ENCODE results near the gene RBBP8NL. TPM values are rescaled to one million over a fixed set of nuclear protein-coding genes. Genes with fewer than 3 reads are reported as not detected.

RBBP8NL gene
- polyA plus RNA-seq, 3 donors: not detected

DNA sequence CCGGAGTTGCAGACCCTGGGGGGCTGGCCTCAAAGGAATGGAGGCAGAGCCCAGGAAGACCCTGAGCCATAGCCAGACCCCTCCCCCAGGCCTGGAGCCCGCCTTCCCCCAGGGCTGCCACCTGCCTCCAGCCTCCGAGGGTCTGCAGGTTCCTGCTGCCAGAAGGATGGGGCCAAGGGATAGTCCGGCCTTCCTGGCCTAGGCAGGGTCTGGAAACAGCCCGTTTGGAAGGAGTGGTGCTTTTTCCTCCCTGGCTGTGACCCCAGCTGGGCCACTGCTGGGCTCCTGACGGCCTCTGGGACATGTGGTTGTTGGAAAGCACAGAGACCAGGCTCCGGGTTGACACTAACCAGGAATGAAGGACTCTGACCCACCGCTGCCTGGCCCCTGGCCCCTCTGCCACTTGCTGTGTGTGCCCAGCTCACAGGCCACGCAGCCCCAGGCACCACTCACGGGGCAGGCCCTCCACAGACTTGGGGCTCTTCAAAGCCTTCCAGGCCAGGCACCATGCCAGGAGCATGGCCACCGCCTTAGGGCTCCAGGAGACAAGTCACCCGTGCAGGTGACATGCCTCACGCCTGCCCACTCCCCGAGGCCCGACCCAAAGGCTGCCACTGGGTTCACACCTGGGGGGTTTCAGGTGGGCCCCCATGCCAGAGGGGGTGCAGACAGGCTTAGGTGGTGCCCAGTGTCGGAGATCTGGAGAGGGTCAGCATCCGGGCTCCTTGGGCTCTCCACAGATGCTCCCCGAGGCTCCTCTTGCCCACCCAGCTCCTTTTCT lies 56.3 kb downstream of the RBBP8NL start:
- Histone ChIP-seq H3K4me1 (ENCODE audit: control insufficient read depth in 1 of 2, insufficient read depth in 2 of 2, low read length in 2 of 2) (peaks cover 11 to 22% of the 10 kb centered on the region in 2 donors), H3K9me3 (replicated peaks in 1 of 2; ENCODE audit: control insufficient read depth in 1 of 2, insufficient read depth in 1 of 2, low read length in 2 of 2) (peaks cover 0 to 3% of the 10 kb centered on the region in 2 donors), H3K9ac (ENCODE audit: insufficient read depth, low read length, poor library complexity, severe bottlenecking) (no peak overlapping the region), H3K36me3 (replicated peaks in 1 of 2; ENCODE audit: control insufficient read depth in 1 of 2, insufficient read depth in 2 of 2, low read length in 2 of 2) (no peaks in the 10 kb centered on the region), H3K27me3 (ENCODE audit: control insufficient read depth in 2 of 2, insufficient read depth in 2 of 2, low read length in 2 of 2) (peaks cover 21 to 46% of the 10 kb centered on the region in 2 donors), H3K79me2 (ENCODE audit: insufficient read depth, low read length) (no peaks in the 10 kb centered on the region), H3K4me3 (replicated peaks in 1 of 3; ENCODE audit: low read depth in 2 of 3, low read length in 3 of 3) (no peak overlapping the region), H4K20me1 (ENCODE audit: insufficient read depth, low read length) (no peaks in the 10 kb centered on the region), H2AFZ (ENCODE audit: insufficient read depth, low read depth, low read length, poor library complexity, severe bottlenecking) (no peak overlapping the region), H3K27ac (ENCODE audit: low read depth in 1 of 2, low read length in 2 of 2) (no peak overlapping the region), H3K4me2 (replicated peaks; ENCODE audit: extremely low read depth, low read length, poor library complexity, severe bottlenecking) (no peak overlapping the region)
- Mint-ChIP-seq H3K27me3 (ENCODE audit: low read depth in 3 of 3) (peaks cover 28 to 61% (median 41%) of the 10 kb centered on the region in 3 donors), H3K4me3 (no peak overlapping the region), H3K4me1 (peaks cover 11% of the 10 kb centered on the region), H3K27ac (peak overlapping the region in 1 of 7 donors; percentile 31), H3K36me3 (no peaks in the 10 kb centered on the region), H3K9me3 (peaks cover 0 to 10% (median 2%) of the 10 kb centered on the region in 7 donors)
- WGBS (ENCODE audit: insufficient coverage): 72% methylated on average over 17 of the region's 18 CpGs
- DNase-seq: no peak
- intact Hi-C loops (cut with micrococcal nuclease): no loop called here
- TF ChIP-seq, protein P1, sequence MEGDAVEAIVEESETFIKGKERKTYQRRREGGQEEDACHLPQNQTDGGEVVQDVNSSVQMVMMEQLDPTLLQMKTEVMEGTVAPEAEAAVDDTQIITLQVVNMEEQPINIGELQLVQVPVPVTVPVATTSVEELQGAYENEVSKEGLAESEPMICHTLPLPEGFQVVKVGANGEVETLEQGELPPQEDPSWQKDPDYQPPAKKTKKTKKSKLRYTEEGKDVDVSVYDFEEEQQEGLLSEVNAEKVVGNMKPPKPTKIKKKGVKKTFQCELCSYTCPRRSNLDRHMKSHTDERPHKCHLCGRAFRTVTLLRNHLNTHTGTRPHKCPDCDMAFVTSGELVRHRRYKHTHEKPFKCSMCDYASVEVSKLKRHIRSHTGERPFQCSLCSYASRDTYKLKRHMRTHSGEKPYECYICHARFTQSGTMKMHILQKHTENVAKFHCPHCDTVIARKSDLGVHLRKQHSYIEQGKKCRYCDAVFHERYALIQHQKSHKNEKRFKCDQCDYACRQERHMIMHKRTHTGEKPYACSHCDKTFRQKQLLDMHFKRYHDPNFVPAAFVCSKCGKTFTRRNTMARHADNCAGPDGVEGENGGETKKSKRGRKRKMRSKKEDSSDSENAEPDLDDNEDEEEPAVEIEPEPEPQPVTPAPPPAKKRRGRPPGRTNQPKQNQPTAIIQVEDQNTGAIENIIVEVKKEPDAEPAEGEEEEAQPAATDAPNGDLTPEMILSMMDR (IDR thresholded peaks at IDR 0.05): no peak

DNA sequence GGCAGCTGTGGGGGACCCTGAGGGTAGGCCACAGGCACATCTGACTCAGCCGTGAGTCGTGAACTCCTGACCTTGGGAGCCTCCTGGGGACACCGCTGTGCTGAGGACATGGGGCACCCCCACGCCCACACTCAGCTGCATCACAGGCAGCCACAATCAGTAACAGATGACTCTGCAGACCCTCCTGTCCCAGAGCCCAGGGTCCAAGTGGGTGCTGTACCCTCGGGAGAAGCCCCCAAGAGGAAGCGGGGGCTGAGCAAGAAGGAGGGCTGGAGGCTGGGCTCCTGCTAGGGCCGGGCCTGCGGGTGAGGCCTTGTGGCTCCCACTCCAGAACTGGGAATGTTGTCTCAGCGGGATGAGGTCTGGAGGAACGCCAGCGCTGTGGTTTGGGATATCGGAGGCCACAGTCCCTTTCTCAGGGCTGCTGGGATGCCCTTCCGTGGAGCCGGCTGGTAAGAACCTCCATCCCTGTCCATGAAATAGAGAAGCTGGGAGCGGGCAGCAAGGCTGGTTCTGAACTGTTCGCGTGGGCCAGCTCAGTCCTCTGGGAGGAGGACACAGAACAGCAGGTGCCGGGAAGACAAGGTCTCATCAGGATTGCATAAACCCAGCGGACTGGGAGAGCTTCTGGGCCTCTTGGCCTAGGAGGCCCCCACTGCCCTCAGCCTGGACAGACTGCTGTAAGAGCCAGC lies 57.1 kb downstream of the RBBP8NL start:
- Mint-ChIP-seq H3K27ac (peak overlapping the region in 1 of 7 donors; percentile 31), H3K4me3 (no peak overlapping the region), H3K9me3 (peaks cover 0 to 10% (median 2%) of the 10 kb centered on the region in 7 donors), H3K4me1 (peaks cover 11% of the 10 kb centered on the region), H3K36me3 (no peaks in the 10 kb centered on the region), H3K27me3 (ENCODE audit: low read depth in 3 of 3) (peaks cover 34 to 66% (median 48%) of the 10 kb centered on the region in 3 donors)
- no peak for DNase-seq
- H3K9me3 ChIP-seq (replicated peaks in 1 of 2; ENCODE audit: control insufficient read depth in 1 of 2, insufficient read depth in 1 of 2, low read length in 2 of 2): peaks cover 0 to 3% of the 10 kb centered on the region in 2 donors
- intact Hi-C loops (cut with micrococcal nuclease): no loop called here
- no peaks in the 10 kb centered on the region for H3K79me2 ChIP-seq (ENCODE audit: insufficient read depth, low read length)
- H2AFZ ChIP-seq (ENCODE audit: insufficient read depth, low read depth, low read length, poor library complexity, severe bottlenecking): no peak overlapping the region
- no peak overlapping the region for H3K27ac ChIP-seq (ENCODE audit: low read depth in 1 of 2, low read length in 2 of 2)
- H3K9ac ChIP-seq (ENCODE audit: insufficient read depth, low read length, poor library complexity, severe bottlenecking): no peak overlapping the region
- no peaks in the 10 kb centered on the region for H3K36me3 ChIP-seq (replicated peaks in 1 of 2; ENCODE audit: control insufficient read depth in 1 of 2, insufficient read depth in 2 of 2, low read length in 2 of 2)
- H3K4me3 ChIP-seq (replicated peaks in 1 of 3; ENCODE audit: low read depth in 2 of 3, low read length in 3 of 3): no peak overlapping the region
- TF ChIP-seq, protein P1 (IDR thresholded peaks at IDR 0.05): no peak
- 83% methylated on average over 19 of the region's 19 CpGs for WGBS (ENCODE audit: insufficient coverage)
- no peak overlapping the region for H3K4me2 ChIP-seq (replicated peaks; ENCODE audit: extremely low read depth, low read length, poor library complexity, severe bottlenecking)
- no peaks in the 10 kb centered on the region for H4K20me1 ChIP-seq (ENCODE audit: insufficient read depth, low read length)
- peaks cover 25 to 54% of the 10 kb centered on the region in 2 donors for H3K27me3 ChIP-seq (ENCODE audit: control insufficient read depth in 2 of 2, insufficient read depth in 2 of 2, low read length in 2 of 2)
- H3K4me1 ChIP-seq (ENCODE audit: control insufficient read depth in 1 of 2, insufficient read depth in 2 of 2, low read length in 2 of 2): peaks cover 11 to 22% of the 10 kb centered on the region in 2 donors
